Naive B cell (primary cell): ENCODE measurements around the gene LEKR1. TPM values are rescaled to one million over a fixed set of nuclear protein-coding genes. Genes with fewer than 3 reads are reported as not detected.
A peak's percentile ranks its signal among the peaks of the same experiment; 100 is the strongest.

Experiments
- ATAC-seq, 2 donors: fragments of 150-1000 bp; cut with Tn5 transposase; 2 replicates each; pipeline ENCODE4 v1.10.0; 2021; ENCODE audit warnings: low read depth in 2 of 2, mild to moderate bottlenecking in 2 of 2, moderate library complexity in 2 of 2
- DNase-seq: peaks from one replicate; pipeline ENCODE4 v3.0.0; 2022
- H3K27ac Mint-ChIP-seq, 6 donors: one replicate each; pipeline ENCODE4 v1.8.0; 2020 to 2022; ENCODE audit warnings: mild to moderate bottlenecking in 6 of 6, mixed read lengths in 6 of 6, moderate library complexity in 5 of 6, inconsistent platforms in 2 of 6
- H3K27me3 Mint-ChIP-seq, 3 donors: one replicate each; pipeline ENCODE4 v1.8.0; 2021 to 2022; ENCODE audit warnings: mixed read lengths in 3 of 3, mild to moderate bottlenecking in 1 of 3
- H3K36me3 Mint-ChIP-seq, 2 donors: one replicate each; pipeline ENCODE4 v1.8.0; 2020 to 2022; ENCODE audit warnings: mixed read lengths in 2 of 2, inconsistent platforms in 1 of 2, mild to moderate bottlenecking in 1 of 2
- H3K4me1 Mint-ChIP-seq, 3 donors: one replicate each; pipeline ENCODE4 v1.8.0; 2020 to 2022; ENCODE audit warnings: mixed read lengths in 3 of 3, inconsistent platforms in 1 of 3, mild to moderate bottlenecking in 1 of 3, moderate library complexity in 1 of 3
- H3K4me3 Mint-ChIP-seq, 8 donors: one replicate each; pipeline ENCODE4 v1.8.0; 2020 to 2022; ENCODE audit warnings: mild to moderate bottlenecking in 8 of 8, mixed read lengths in 8 of 8, moderate library complexity in 8 of 8, inconsistent platforms in 2 of 8
- H3K9me3 Mint-ChIP-seq, 7 donors: one replicate each; pipeline ENCODE4 v1.8.0; 2020 to 2022; ENCODE audit warnings: mixed read lengths in 7 of 7, mild to moderate bottlenecking in 5 of 7, inconsistent platforms in 2 of 7, moderate library complexity in 1 of 7
- polyA plus RNA-seq, 6 donors: library from polyadenylated mRNA; unstranded; fragments of 300-500 nt; fragmentation: Illumina TruSeq; gene quantifications; one replicate each; pipeline ENCODE4 v1.2.3, GENCODE V29; 2021; ENCODE audit warnings: low read depth in 6 of 6

The LEKR1 gene
- polyA plus RNA-seq, result 10 to 100 TPM in 1 of 6 donors, 1 to 10 TPM in 4, not detected in 1; 1.9 to 12.3 (median 4.8) TPM

- peak; percentile 70 to 75 for ATAC-seq
- DNase-seq, result peak; percentile 78
- Mint-ChIP-seq H3K27me3 (no peaks in the 10 kb centered on the region), H3K4me3 (peak within 1 kb of the TSS; percentile 91 to 99 (median 96)), H3K4me1 (peaks cover 16 to 24% (median 19%) of the 10 kb centered on the region in 3 donors), H3K9me3 (no peaks in the 10 kb centered on the region), H3K36me3 (peaks cover 0 to 9% of the 10 kb centered on the region in 2 donors), H3K27ac (peak within 1 kb of the TSS; percentile 99 to 100 (median 99))
Observed at GRCh38 chr3:156826144-156826895, at the start of gene LEKR1. Gene LEKR1, plus strand, starts transcription at chr3:156826353. Its CDS starts 2,977 bp downstream, at chr3:156829330.

- DNase-seq, result no peak
- Mint-ChIP-seq H3K9me3 (no peaks in the 10 kb centered on the region), H3K4me3 (no peak overlapping the region), H3K27me3 (no peaks in the 10 kb centered on the region), H3K36me3 (peaks cover 0 to under 1% of the 10 kb centered on the region in 2 donors), H3K4me1 (peaks cover 0 to 12% (median 7%) of the 10 kb centered on the region in 3 donors), H3K27ac (no peak overlapping the region)
- ATAC-seq, result no peak
Observed at GRCh38 chr3:156776871-156777270, 49.3 kb upstream of the LEKR1 start.

- Mint-ChIP-seq H3K4me3 (no peak overlapping the region), H3K9me3 (no peaks in the 10 kb centered on the region), H3K27me3 (no peaks in the 10 kb centered on the region), H3K4me1 (peaks cover 0 to under 1% (median under 1%) of the 10 kb centered on the region in 3 donors), H3K36me3 (no peaks in the 10 kb centered on the region), H3K27ac (peak overlapping the region in 1 of 6 donors; percentile 42)
- DNase-seq (no peak), ATAC-seq (no peak)
Observed at GRCh38 chr3:156781310-156782230, 44.6 kb upstream of the LEKR1 start.

GRCh38 chr3:156782319-156782718 lies 43.8 kb upstream of the LEKR1 start:
- H3K4me3 Mint-ChIP-seq, result no peak overlapping the region
- H3K9me3 Mint-ChIP-seq, result no peaks in the 10 kb centered on the region
- DNase-seq (no peak), ATAC-seq (no peak)
- no peaks in the 10 kb centered on the region for H3K4me1 Mint-ChIP-seq
- no peaks in the 10 kb centered on the region for H3K36me3 Mint-ChIP-seq
- H3K27me3 Mint-ChIP-seq, result no peaks in the 10 kb centered on the region
- no peak overlapping the region for H3K27ac Mint-ChIP-seq

GRCh38 chr3:156782921-156783320 lies 43.2 kb upstream of the LEKR1 start:
- Mint-ChIP-seq H3K4me3 (no peak overlapping the region), H3K36me3 (peaks cover 3 to 5% of the 10 kb centered on the region in 2 donors), H3K4me1 (no peaks in the 10 kb centered on the region), H3K9me3 (no peaks in the 10 kb centered on the region), H3K27ac (no peak overlapping the region), H3K27me3 (no peaks in the 10 kb centered on the region)
- ATAC-seq, result no peak
- DNase-seq, result no peak

- ATAC-seq (no peak), DNase-seq (no peak)
- Mint-ChIP-seq H3K27me3 (no peaks in the 10 kb centered on the region), H3K4me3 (no peak overlapping the region), H3K36me3 (peaks cover 7 to 14% of the 10 kb centered on the region in 2 donors), H3K4me1 (peaks cover 0 to 1% (median 0%) of the 10 kb centered on the region in 3 donors), H3K27ac (peak overlapping the region in 1 of 6 donors; percentile 57), H3K9me3 (no peaks in the 10 kb centered on the region)
Observed at GRCh38 chr3:156787001-156787400, 39.2 kb upstream of the LEKR1 start.

- Mint-ChIP-seq H3K4me1 (peaks cover 4 to 12% (median 5%) of the 10 kb centered on the region in 3 donors), H3K27ac (no peak overlapping the region), H3K4me3 (no peak overlapping the region), H3K27me3 (no peaks in the 10 kb centered on the region), H3K9me3 (no peaks in the 10 kb centered on the region), H3K36me3 (peaks cover 7 to 14% of the 10 kb centered on the region in 2 donors)
- ATAC-seq, result no peak
- DNase-seq, result no peak
Observed at GRCh38 chr3:156787926-156788663, 38.1 kb upstream of the LEKR1 start.

- Mint-ChIP-seq H3K27me3 (no peaks in the 10 kb centered on the region), H3K36me3 (peaks cover 7 to 14% of the 10 kb centered on the region in 2 donors), H3K4me1 (peaks cover 9 to 18% (median 9%) of the 10 kb centered on the region in 3 donors), H3K9me3 (no peaks in the 10 kb centered on the region), H3K4me3 (no peak overlapping the region), H3K27ac (no peak overlapping the region)
- ATAC-seq (no peak), DNase-seq (no peak)
Observed at GRCh38 chr3:156788846-156789245, 37.3 kb upstream of the LEKR1 start.

- H3K27ac Mint-ChIP-seq, result no peak overlapping the region
- H3K27me3 Mint-ChIP-seq, result no peaks in the 10 kb centered on the region
- no peaks in the 10 kb centered on the region for H3K9me3 Mint-ChIP-seq
- ATAC-seq (no peak), DNase-seq (no peak)
- H3K36me3 Mint-ChIP-seq, result peaks cover 7 to 14% of the 10 kb centered on the region in 2 donors
- peaks cover 9 to 20% (median 12%) of the 10 kb centered on the region in 3 donors for H3K4me1 Mint-ChIP-seq
- no peak overlapping the region for H3K4me3 Mint-ChIP-seq
Observed at GRCh38 chr3:156790156-156790555, 36.0 kb upstream of the LEKR1 start.

GRCh38 chr3:156792114-156792513 lies 34.0 kb upstream of the LEKR1 start:
- Mint-ChIP-seq H3K4me3 (no peak overlapping the region), H3K4me1 (peaks cover 14 to 30% (median 23%) of the 10 kb centered on the region in 3 donors), H3K36me3 (peaks cover 7 to 14% of the 10 kb centered on the region in 2 donors), H3K9me3 (no peaks in the 10 kb centered on the region), H3K27ac (peak overlapping the region in 1 of 6 donors; percentile 24), H3K27me3 (no peaks in the 10 kb centered on the region)
- DNase-seq (no peak), ATAC-seq (no peak)

GRCh38 chr3:156792536-156792935 lies 33.6 kb upstream of the LEKR1 start:
- H3K9me3 Mint-ChIP-seq, result no peaks in the 10 kb centered on the region
- peaks cover 14 to 30% (median 25%) of the 10 kb centered on the region in 3 donors for H3K4me1 Mint-ChIP-seq
- DNase-seq (no peak), ATAC-seq (no peak)
- peak overlapping the region in 2 of 6 donors; percentile 55 to 77 for H3K27ac Mint-ChIP-seq
- no peak overlapping the region for H3K4me3 Mint-ChIP-seq
- H3K36me3 Mint-ChIP-seq, result peaks cover 6 to 14% of the 10 kb centered on the region in 2 donors
- H3K27me3 Mint-ChIP-seq, result no peaks in the 10 kb centered on the region

- Mint-ChIP-seq H3K9me3 (no peaks in the 10 kb centered on the region), H3K36me3 (peaks cover 2 to 10% of the 10 kb centered on the region in 2 donors), H3K27ac (peak overlapping the region in 4 of 6 donors; percentile 4 to 79 (median 34)), H3K4me1 (peaks cover 14 to 30% (median 27%) of the 10 kb centered on the region in 3 donors), H3K27me3 (no peaks in the 10 kb centered on the region), H3K4me3 (peak overlapping the region in 1 of 8 donors; percentile 49)
- no peak for ATAC-seq
- DNase-seq, result no peak
Observed at GRCh38 chr3:156792945-156793344, 33.2 kb upstream of the LEKR1 start.

GRCh38 chr3:156793400-156793799 lies 32.8 kb upstream of the LEKR1 start:
- ATAC-seq (no peak), DNase-seq (no peak)
- no peaks in the 10 kb centered on the region for H3K27me3 Mint-ChIP-seq
- peaks cover 0 to 6% of the 10 kb centered on the region in 2 donors for H3K36me3 Mint-ChIP-seq
- H3K4me1 Mint-ChIP-seq, result peaks cover 14 to 30% (median 27%) of the 10 kb centered on the region in 3 donors
- no peaks in the 10 kb centered on the region for H3K9me3 Mint-ChIP-seq
- no peak overlapping the region for H3K4me3 Mint-ChIP-seq
- peak overlapping the region in 4 of 6 donors; percentile 4 to 79 (median 34) for H3K27ac Mint-ChIP-seq
